NCI-H2227 treated with DMSO at 0.1 percent for 48 hours (cell line): ENCODE results near the gene SDK2.

Experiments used
- DNase-seq: peaks from one replicate; lab custom pipeline; 2025; lab: John Stamatoyannopoulos, UW

Gene SDK2

GRCh38 chr17:73586275-73586832 lies 57.9 kb downstream of the SDK2 start:
- DNase-seq, result no peak

GRCh38 chr17:73585583-73585982 lies 58.7 kb downstream of the SDK2 start:
- no peak for DNase-seq

GRCh38 chr17:73584987-73585386 lies 59.3 kb downstream of the SDK2 start:
- no peak for DNase-seq

- no peak for DNase-seq
These were observed 60.2 kb downstream of the SDK2 start for GRCh38 chr17:73584049-73584448.

GRCh38 chr17:73582821-73583220 lies 61.4 kb downstream of the SDK2 start:
- DNase-seq, result no peak

- no peak for DNase-seq
These were observed 61.9 kb downstream of the SDK2 start for GRCh38 chr17:73582359-73582758.

GRCh38 chr17:73581379-73581778 lies 62.9 kb downstream of the SDK2 start:
- DNase-seq, result no peak

GRCh38 chr17:73580073-73580710 lies 64.1 kb downstream of the SDK2 start:
- DNase-seq, result no peak

GRCh38 chr17:73576556-73577098 lies 67.6 kb downstream of the SDK2 start:
- DNase-seq, result no peak

- DNase-seq, result peak; percentile 69
These were observed 68.6 kb downstream of the SDK2 start for GRCh38 chr17:73575470-73576221.

GRCh38 chr17:73571511-73572130 lies 72.6 kb downstream of the SDK2 start:
- DNase-seq, result peak; percentile 13

GRCh38 chr17:73569762-73570319 lies 74.4 kb downstream of the SDK2 start:
- no peak for DNase-seq

- DNase-seq, result no peak
These were observed 75.3 kb downstream of the SDK2 start for GRCh38 chr17:73568934-73569333.

- no peak for DNase-seq
These were observed 77.1 kb downstream of the SDK2 start for GRCh38 chr17:73566905-73567782.

- DNase-seq, result no peak
These were observed 79.4 kb downstream of the SDK2 start for GRCh38 chr17:73564843-73565242.

- DNase-seq, result no peak
These were observed 81.3 kb downstream of the SDK2 start for GRCh38 chr17:73562896-73563295.

GRCh38 chr17:73561111-73561510 lies 83.1 kb downstream of the SDK2 start:
- no peak for DNase-seq

GRCh38 chr17:73560661-73561060 lies 83.6 kb downstream of the SDK2 start:
- DNase-seq, result no peak

GRCh38 chr17:73559532-73559931 lies 84.7 kb downstream of the SDK2 start:
- DNase-seq, result no peak

- DNase-seq, result no peak
These were observed 88.9 kb downstream of the SDK2 start for GRCh38 chr17:73555199-73555960.

- no peak for DNase-seq
These were observed 89.7 kb downstream of the SDK2 start for GRCh38 chr17:73554498-73554897.
